Right lobe of liver (tissue), 6 donors: ENCODE results near the gene MARCHF7. TPM values are rescaled to one million over a fixed set of nuclear protein-coding genes. Genes with fewer than 3 reads are reported as not detected.

ENCODE experiments used
- ATAC-seq, 4 donors: fragments of 200-7000 bp; cut with Tn5 transposase; one replicate each; pipeline ENCODE4 v1.9.1; 2020; ENCODE audit warnings: mild to moderate bottlenecking in 4 of 4, moderate library complexity in 4 of 4
- DNase-seq, 3 donors: peaks; one replicate each; pipeline ENCODE4 v3.0.0-alpha.2; 2020
- H3K27ac ChIP-seq, 3 donors: fragments of 200-600 bp; one replicate each; pipeline ENCODE4 v1.8.0; 2022
- H3K27me3 ChIP-seq, 2 donors: fragments of 200-600 bp; one replicate each; pipeline ENCODE4 v1.8.0; 2022
- H3K36me3 ChIP-seq, 4 donors: fragments of 200-600 bp; sonication (generic) in 1 of 4; one replicate each; pipeline versions ENCODE4 v1.5.1 to v1.8.0; 2017 to 2022; ENCODE audit warnings: control low read depth in 1 of 4
- H3K4me1 ChIP-seq, 4 donors: fragments of 200-600 bp; sonication (generic) in 1 of 4; one replicate each; pipeline versions ENCODE4 v1.5.1 to v1.8.0; 2017 to 2022; ENCODE audit warnings: control low read depth in 1 of 4
- H3K4me3 ChIP-seq, 3 donors: fragments of 200-600 bp; one replicate each; pipeline ENCODE4 v1.8.0; 2022
- H3K9me3 ChIP-seq, 4 donors: fragments of 200-600 bp; sonication (generic) in 1 of 4; one replicate each; pipeline versions ENCODE4 v1.5.1 to v1.8.0; 2017 to 2022; ENCODE audit warnings: control low read depth in 1 of 4
- CTCF ChIP-seq, 4 donors: fragments of 200-600 bp in 3 of 4; fragments of 450-650 bp in 1 of 4; IDR thresholded peaks; one replicate each; pipeline versions ENCODE4 v1.5.1 to v1.8.0; 2016 to 2022; ENCODE audit warnings: antibody characterized with exemption in 4 of 4, mild to moderate bottlenecking in 2 of 4
- POLR2A ChIP-seq: fragments of 450-650 bp; IDR thresholded peaks from one replicate; pipeline ENCODE4 v1.6.1; 2017; ENCODE audit warnings: antibody characterized with exemption, mild to moderate bottlenecking
- WGBS: methylation state at CpG from one replicate; pipeline ENCODE4 v1.1.6; 2018; ENCODE audit warnings: low coverage, low lambda C conversion rate; ENCODE audit not compliant: insufficient coverage; ENCODE audit errors: missing lambda C conversion rate; 5-methylcytosine and 5-hydroxymethylcytosine counted together
- intact Hi-C, 2 donors: fragments of 100-400 bp; cut with DNase I; formaldehyde crosslinking; loops; one replicate each; pipeline versions ENCODE4 v1.11.2 to v1.14.1; 2022
- total RNA-seq, 6 experiments: library from RNA; depleted of rRNA in 2 of 6; stranded (reverse); fragments of >200 nt in 2 of 6; fragmentation: NEBNext Ultra II Directional in 3 of 6; extraction: Animal tissue kit (Norgen Biotek cat#: 25700) in 3 of 6; gene quantifications; one replicate each; pipeline versions ENCODE4 v1.1.0 to v1.2.4, GENCODE V29; 2016 to 2023
- donor health status: DM: no; HTN: yes; CAD: no.
- donor health status: DM: no; HTN: no; CAD: no.
- donor health status: DM: no; HTN: no; CAD: no.
- donor health status: DM: no; HTN: yes; CAD: no.
- donor health status: DM: no; HTN: yes; CAD: no.

Gene MARCHF7
- total RNA-seq, 6 experiments from 2014 or later, result 20.1 to 41.2 (median 29.8) TPM

- no peak for ATAC-seq
- Histone ChIP-seq H3K27ac (no peak overlapping the region), H3K36me3 (peaks cover 0 to 17% (median 6%) of the 10 kb centered on the region in 4 donors), H3K4me1 (peaks cover 0 to 21% (median 0%) of the 10 kb centered on the region in 4 donors), H3K27me3 (no peaks in the 10 kb centered on the region), H3K4me3 (no peak overlapping the region), H3K9me3 (no peaks in the 10 kb centered on the region)
- intact Hi-C loops, result no loop called here
- TF ChIP-seq CTCF (IDR thresholded peaks at IDR 0.05), result no peak
- TF ChIP-seq POLR2A, result no peak
- 87% methylated on average over 3 of the region's 3 CpGs for WGBS
- DNase-seq, result no peak
These were observed 13.4 kb downstream of the MARCHF7 start for GRCh38 chr2:159725713-159726112.

- peaks cover 0 to 4% (median 0%) of the 10 kb centered on the region in 4 donors for H3K4me1 ChIP-seq
- H3K27ac ChIP-seq, result no peak overlapping the region
- intact Hi-C loops, result no loop called here
- WGBS, result 56% methylated on average over 3 of the region's 3 CpGs
- peaks cover 3 to 36% (median 16%) of the 10 kb centered on the region in 4 donors for H3K36me3 ChIP-seq
- H3K4me3 ChIP-seq, result no peak overlapping the region
- no peak for ATAC-seq
- TF ChIP-seq POLR2A (no peak), CTCF (IDR thresholded peaks at IDR 0.05) (no peak)
- no peak for DNase-seq
- H3K27me3 ChIP-seq, result no peaks in the 10 kb centered on the region
- H3K9me3 ChIP-seq, result no peaks in the 10 kb centered on the region
These were observed 16.3 kb downstream of the MARCHF7 start for GRCh38 chr2:159728629-159729028.

- no peak for DNase-seq
- Histone ChIP-seq H3K27ac (no peak overlapping the region), H3K36me3 (peaks cover 4 to 36% (median 16%) of the 10 kb centered on the region in 4 donors), H3K4me3 (no peak overlapping the region), H3K4me1 (no peaks in the 10 kb centered on the region), H3K9me3 (no peaks in the 10 kb centered on the region), H3K27me3 (no peaks in the 10 kb centered on the region)
- TF ChIP-seq CTCF (IDR thresholded peaks at IDR 0.05) (no peak), POLR2A (no peak)
- intact Hi-C loops, result no loop called here
- 100% methylated on average over 1 of the region's 1 CpG for WGBS
- no peak for ATAC-seq
These were observed 23.3 kb downstream of the MARCHF7 start for GRCh38 chr2:159735648-159736047.

- no peaks in the 10 kb centered on the region for H3K27me3 ChIP-seq
- no peak for TF ChIP-seq CTCF (IDR thresholded peaks at IDR 0.05)
- no peak for TF ChIP-seq POLR2A
- intact Hi-C loops, result no loop called here
- DNase-seq (no peak), ATAC-seq (no peak)
- H3K36me3 ChIP-seq, result peaks cover 2 to 32% (median 13%) of the 10 kb centered on the region in 4 donors
- WGBS, result 64% methylated on average over 3 of the region's 3 CpGs
- H3K4me1 ChIP-seq, result no peaks in the 10 kb centered on the region
- H3K27ac ChIP-seq, result no peak overlapping the region
- no peak overlapping the region for H3K4me3 ChIP-seq
- no peaks in the 10 kb centered on the region for H3K9me3 ChIP-seq
These were observed 23.7 kb downstream of the MARCHF7 start for GRCh38 chr2:159736048-159736447.
